ENCODE data around the gene ATP8A1.

ATP8A1 gene

DNA sequence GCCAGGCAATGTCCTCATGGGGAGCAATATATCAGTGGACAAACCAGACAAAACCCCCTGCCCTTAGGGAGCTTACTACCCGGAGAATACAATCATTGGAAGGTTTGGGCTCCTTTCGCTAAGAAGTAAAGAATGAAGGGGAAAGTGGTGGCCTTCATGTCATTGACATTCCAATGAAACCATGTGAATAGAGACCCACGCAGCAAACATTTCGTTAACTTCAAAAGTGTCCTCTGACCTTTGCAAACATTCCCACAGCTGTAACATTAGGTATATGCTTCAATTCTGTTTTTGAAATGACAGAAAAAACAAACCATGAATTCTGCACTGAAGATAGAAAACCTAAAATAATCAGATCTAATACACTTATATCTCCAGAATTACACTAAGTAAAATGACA lies 7.0 kb downstream of the ATP8A1 start:
- DNase-seq (ENCODE audit: low spot score), result no peak

GRCh38 chr4:42646999-42647541 lies 9.8 kb downstream of the ATP8A1 start:
- no peak for DNase-seq (ENCODE audit: low spot score)

GRCh38 chr4:42646013-42646784 lies 10.7 kb downstream of the ATP8A1 start:
- no peak for DNase-seq (ENCODE audit: low spot score)

DNA sequence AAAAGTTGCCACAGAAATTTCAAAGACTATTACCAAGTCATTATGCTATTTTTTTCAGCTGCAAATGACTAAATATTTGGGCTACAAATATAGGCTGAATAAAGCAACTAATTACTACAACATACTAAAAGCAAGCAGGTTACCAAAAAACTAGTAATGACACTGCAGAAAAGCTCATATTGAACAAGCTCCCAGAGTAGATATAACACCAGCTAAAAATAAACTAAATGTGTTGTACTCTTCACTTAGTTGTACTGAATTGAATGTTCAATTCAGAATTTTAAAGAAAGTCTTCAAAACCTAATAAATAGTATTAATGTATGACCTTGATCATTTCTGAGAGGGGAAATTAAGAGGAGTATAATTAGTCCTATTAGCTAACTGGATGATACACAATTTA lies 12.0 kb downstream of the ATP8A1 start:
- DNase-seq (ENCODE audit: low spot score), result no peak

- DNase-seq (ENCODE audit: low spot score), result no peak
Measured at GRCh38 chr4:42643685-42644084, 13.2 kb downstream of the ATP8A1 start.

GRCh38 chr4:42642845-42643615 lies 13.9 kb downstream of the ATP8A1 start:
- DNase-seq (ENCODE audit: low spot score), result no peak

DNA sequence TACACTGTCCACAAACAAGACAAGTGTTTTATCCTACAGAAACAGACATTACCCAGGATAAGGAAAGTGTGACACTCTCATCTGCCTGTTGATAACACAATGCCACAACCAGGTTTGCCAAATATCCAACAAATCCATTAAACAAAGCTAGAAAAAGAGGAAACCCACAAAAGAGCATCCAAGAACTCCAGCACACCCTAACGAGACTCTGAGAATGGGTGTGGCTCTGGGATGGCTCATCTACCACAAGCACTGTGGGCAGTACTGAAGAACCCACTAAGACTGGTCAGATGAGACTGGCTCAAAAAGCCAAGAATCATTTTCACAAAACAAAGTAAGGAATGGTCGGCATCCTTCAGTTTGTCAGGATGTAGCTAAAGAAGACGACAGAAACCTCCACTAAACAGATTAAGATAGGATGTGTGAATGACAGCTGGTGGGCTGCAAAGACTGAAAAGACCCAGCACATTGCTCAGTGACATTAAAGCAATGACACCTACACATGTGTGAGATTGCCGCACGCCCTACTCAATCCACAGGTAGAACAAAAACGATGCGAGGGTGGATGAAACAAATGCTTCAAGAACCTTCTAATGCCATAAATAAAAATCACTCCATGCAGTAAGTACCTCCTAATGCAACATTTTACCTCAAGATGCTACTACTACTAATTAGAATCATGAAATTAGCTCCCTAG lies 14.7 kb downstream of the ATP8A1 start:
- no peak for DNase-seq (ENCODE audit: low spot score)

GRCh38 chr4:42641656-42642055 lies 15.2 kb downstream of the ATP8A1 start:
- no peak for DNase-seq (ENCODE audit: low spot score)

DNA sequence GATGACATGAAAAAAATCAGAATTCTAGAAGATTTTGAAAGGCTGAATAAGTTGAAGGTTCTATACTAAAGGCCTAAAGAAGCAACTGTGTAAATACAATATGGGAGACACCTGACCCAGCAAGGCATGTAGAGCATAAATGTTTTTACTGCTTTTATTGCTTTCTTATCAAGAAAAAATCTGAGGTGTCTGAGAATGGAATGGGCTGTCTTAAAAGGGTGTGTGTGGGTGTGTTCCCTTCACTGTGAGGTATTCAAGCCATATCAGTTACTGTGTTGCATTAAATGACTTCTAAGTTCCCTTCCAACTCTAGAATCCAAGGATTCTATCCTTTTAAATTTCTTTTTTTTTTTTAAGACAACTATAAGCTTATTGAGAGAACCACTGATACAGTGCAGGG lies 15.7 kb downstream of the ATP8A1 start:
- no peak for DNase-seq (ENCODE audit: low spot score)

DNA sequence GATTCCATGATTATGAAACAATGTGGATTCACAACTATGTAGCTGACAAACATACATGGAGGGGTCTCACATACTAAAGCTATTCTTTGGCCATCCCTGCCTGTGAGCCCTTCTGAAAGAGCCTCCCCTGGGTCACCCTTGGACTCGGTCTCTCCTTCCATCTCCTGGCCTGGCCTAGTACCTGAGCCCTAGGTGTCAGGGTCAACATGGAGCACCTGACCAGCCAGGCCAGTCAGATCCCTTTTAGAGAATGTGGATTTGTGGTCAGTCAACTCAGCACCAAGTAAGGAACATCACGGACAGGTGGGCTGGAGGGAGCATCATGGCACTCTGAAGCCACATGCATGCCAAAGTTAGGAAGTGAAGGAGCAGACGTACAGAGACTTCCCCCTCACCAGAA lies 16.3 kb downstream of the ATP8A1 start:
- no peak for DNase-seq (ENCODE audit: low spot score)

DNA sequence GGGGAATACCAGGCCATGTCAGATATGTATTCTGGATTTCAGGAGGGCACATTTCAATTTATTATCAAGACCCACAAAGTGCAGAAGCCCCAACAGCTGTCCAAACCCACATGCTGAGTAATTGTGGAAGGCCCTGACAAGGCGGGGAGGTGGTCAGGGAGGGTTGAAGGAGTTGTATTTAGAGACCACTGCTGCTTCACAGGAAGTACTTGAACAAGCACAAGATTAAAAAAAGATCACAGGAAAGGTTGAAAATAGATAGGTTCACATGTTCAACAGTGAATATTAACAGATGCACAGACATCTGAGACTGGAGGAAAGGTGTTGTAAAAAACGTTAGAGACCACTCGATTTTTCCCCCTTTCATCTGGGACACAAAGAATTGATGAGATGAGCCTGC lies 17.9 kb downstream of the ATP8A1 start:
- no peak for DNase-seq (ENCODE audit: low spot score)

- no peak for DNase-seq (ENCODE audit: low spot score)
Measured at GRCh38 chr4:42638321-42638720, 18.6 kb downstream of the ATP8A1 start.

DNA sequence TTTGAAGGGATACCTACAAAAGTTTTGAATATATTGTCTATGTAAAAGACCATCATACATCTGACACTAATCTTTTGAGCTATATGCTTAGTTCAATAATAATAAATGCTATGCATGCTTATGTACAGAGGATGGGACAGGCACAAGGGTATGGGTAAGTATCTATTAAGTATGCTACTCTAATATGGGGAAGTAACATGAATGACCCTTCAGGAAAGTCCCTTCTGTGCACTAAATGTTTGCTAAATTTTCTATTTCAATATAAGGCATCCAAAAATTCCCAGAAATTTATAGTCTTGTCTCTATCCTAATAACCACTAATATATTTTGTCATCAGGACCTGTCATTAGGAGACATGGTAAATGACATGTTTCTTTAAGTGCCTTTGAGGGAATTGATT lies 19.0 kb downstream of the ATP8A1 start:
- DNase-seq (ENCODE audit: low spot score), result no peak

GRCh38 chr4:42637104-42637503 lies 19.8 kb downstream of the ATP8A1 start:
- no peak for DNase-seq (ENCODE audit: low spot score)

GRCh38 chr4:42636645-42636949 lies 20.3 kb downstream of the ATP8A1 start:
- no peak for DNase-seq (ENCODE audit: low spot score)

- DNase-seq (ENCODE audit: low spot score), result no peak
Measured at GRCh38 chr4:42633605-42634388, 23.1 kb downstream of the ATP8A1 start.

- no peak for DNase-seq (ENCODE audit: low spot score)
Measured at GRCh38 chr4:42632653-42633382, 24.1 kb downstream of the ATP8A1 start.

GRCh38 chr4:42630908-42631307 lies 26.0 kb downstream of the ATP8A1 start:
- no peak for DNase-seq (ENCODE audit: low spot score)

GRCh38 chr4:42628740-42629139 lies 28.2 kb downstream of the ATP8A1 start:
- no peak for DNase-seq (ENCODE audit: low spot score)

DNA sequence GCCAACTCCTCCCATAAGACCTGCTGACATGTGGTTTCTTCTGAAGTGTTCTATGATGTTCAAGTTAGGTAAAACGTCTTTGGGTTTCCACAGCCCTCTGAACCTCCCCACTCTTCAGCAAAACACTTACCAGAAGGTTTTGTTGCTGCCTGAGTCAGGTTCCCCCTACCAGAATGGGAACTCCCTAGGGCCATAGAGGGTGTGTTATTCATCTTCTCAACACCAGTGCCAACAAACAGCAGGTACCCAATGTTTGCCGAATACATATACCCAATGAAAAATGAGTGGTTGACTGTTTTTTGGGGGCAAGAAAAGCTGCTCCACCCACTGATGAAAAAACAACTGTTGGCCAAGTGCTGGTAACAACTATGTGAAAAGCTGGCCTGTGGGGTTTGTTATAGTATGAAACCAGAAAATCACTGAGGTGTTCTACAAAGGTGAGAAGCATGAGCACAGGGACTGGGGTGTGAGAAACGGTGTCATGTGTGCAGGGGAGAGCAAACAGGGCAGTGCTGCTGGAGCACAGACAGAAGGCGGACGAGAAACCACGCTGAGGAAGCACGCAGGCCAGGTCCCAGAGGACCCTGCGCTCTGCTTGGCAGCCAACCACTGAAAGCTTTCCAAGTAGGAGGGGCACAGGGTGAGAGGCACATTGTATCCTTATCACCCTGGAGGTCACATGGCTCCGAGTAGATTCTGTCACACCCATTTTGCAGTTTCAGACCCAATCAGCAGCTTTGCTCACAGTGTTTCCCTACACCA lies 28.8 kb downstream of the ATP8A1 start:
- DNase-seq (ENCODE audit: low spot score), result peak; percentile 50

Data from CD4-positive, alpha-beta T cell treated with Interleukin-15 for 4 hours (primary cell).